Posterior vena cava (tissue), 2 donors: Measurements from ENCODE around the gene RTL1. TPM values are rescaled to one million over a fixed set of nuclear protein-coding genes. Genes with fewer than 3 reads are reported as not detected.
A peak's percentile ranks its signal among the peaks of the same experiment; 100 is the strongest.

Experiments used
- DNase-seq: peaks from one replicate; pipeline ENCODE4 v3.0.0-alpha.2; 2020; ENCODE audit warnings: low spot score
- intact Hi-C, 2 donors: fragments of 100-400 bp; cut with DNase I; formaldehyde crosslinking; loops; one replicate each; pipeline versions ENCODE4 v1.14.1 to v1.14.2; 2022 to 2023
- total RNA-seq, 2 donors: library from RNA; stranded (reverse); fragmentation: NEBNext Ultra II Directional; extraction: Animal tissue kit (Norgen Biotek cat#: 25700); gene quantifications; one replicate each; pipeline ENCODE4 v1.2.1, GENCODE V29; 2021
- donor health status: DM: yes; HTN: yes; CAD: no.
- donor health status: DM: yes; HTN: yes; CAD: no.

The RTL1 gene
- total RNA-seq, 2 donors from 2014 or later = not detected

DNA sequence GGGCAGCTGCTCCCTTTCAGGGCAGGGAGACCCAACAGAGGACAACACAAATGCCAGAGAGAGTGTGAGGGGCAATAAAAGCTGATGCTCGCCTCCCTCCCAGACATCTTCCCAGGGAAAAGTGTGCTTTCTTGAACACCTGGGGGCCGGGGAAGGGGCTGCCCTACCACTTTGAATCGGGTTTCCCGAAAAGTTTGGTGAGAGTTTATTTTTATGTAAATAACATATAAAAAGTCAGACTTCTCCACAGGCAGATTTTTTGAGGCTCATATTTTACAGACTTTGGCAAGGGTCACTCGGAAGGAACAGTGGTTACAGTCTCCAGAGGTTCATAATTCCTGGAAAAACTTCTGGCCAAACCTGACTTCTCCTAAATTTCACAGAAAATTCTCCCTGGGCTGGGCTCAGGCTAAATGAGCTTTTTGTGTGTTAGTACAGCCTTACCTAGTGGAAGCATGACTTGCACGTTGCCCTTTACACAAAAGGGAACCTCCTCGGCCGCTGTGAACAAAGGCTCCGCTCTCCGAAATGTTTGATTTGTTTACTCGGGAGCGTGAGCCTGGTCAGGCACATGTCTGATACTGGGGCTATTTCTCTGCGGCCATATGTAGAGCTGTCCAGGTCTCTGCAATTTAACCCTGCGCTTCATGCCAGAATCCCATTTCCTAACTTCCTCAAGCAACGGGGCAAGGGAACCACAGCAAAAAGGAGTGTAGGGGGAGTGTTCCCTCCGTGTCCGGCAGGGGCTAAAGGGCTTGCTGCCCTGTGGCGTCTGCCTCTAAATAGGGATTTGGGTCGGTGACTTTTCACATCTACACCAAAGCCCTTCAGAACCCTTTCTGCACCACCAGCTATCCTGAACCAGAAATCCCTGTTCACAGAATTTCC, 3.4 kb downstream of the RTL1 start:
- no peak for DNase-seq
- intact Hi-C loops = no loop called here

DNA sequence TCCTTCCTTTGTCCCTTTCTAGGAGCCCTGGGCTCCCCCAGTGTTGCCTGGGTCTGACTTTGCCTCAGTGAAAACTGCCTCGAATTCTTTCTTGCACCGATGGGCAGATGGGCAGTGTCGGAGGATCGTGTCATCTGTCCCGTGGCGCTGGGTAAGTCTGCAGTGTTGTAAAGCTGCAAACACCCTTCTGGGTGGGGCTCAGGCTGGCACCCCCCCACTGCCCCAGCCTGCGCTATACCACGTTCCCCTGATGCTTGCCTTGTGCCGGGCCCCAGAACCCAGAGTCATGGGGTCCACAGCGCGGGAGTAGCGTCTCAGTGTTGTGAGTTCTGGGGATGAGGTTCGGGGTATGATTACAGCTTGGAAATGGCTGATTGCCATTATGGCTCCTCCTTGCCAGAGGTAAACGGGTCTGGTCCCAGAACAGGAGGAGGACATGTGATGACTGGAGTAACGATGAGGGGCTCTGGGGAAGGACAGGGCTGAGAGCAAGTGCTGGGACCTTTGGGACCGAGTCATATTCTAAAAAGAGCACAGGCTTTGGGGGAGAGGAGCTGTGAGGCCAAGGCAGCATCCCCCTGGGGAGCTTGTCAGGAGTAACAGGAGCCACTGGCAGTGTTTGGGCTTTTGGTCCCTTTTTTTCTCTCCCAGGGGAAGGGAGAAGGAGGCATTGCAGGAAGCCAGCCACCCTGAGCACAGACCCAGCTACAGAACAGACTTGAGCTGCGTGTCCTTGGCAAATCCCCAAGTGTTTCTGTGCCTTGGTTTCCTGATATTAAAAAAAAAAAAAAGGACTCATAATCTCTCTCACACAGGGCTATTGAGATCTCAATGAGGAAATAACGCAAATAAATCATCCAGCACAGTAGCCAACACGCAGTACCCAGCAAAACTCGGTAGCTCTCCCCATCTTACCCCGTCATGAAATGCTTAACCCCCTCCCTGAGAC, 4.3 kb downstream of the RTL1 start:
- peak; percentile 36 for DNase-seq
- intact Hi-C loops = no loop called here

GRCh38 chr14:100898465-100898864, 5.1 kb downstream of the RTL1 start:
- DNase-seq = peak; percentile 75

GRCh38 chr14:100896369-100897060, 7.0 kb downstream of the RTL1 start:
- peak; percentile 72 for DNase-seq
- intact Hi-C loops = no loop called here

More at GRCh38 chr14:100898465-100898864, 5.1 kb downstream of the RTL1 start:
- intact Hi-C loops = no loop called here

GRCh38 chr14:100895411-100895810, 8.1 kb downstream of the RTL1 start:
- intact Hi-C loops = no loop called here
- DNase-seq = no peak

- DNase-seq = peak; percentile 34
- intact Hi-C loops = no loop called here
These were observed 9.1 kb downstream of the RTL1 start for GRCh38 chr14:100894416-100894815.

GRCh38 chr14:100893760-100894159, 9.8 kb downstream of the RTL1 start:
- peak; percentile 38 for DNase-seq
- intact Hi-C loops = no loop called here

DNA sequence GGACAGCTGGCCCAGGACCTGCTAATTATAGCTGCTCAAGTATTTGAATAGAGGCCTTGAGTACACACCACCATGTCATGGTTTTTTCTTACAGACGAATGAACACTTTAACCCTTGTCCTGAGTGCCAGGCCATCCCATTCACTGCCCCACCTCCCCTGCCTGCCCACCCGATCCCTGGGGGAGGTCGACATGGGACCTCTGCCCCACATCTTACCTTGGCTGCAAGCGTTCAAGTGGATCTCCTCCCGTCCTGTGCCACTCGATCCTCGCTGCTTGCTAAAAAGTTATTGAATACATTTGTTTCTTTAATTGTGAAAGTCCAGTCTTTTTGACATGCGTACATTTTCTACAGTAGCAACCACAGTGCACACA, 10.3 kb downstream of the RTL1 start:
- intact Hi-C loops = no loop called here
- DNase-seq = peak; percentile 55

DNA sequence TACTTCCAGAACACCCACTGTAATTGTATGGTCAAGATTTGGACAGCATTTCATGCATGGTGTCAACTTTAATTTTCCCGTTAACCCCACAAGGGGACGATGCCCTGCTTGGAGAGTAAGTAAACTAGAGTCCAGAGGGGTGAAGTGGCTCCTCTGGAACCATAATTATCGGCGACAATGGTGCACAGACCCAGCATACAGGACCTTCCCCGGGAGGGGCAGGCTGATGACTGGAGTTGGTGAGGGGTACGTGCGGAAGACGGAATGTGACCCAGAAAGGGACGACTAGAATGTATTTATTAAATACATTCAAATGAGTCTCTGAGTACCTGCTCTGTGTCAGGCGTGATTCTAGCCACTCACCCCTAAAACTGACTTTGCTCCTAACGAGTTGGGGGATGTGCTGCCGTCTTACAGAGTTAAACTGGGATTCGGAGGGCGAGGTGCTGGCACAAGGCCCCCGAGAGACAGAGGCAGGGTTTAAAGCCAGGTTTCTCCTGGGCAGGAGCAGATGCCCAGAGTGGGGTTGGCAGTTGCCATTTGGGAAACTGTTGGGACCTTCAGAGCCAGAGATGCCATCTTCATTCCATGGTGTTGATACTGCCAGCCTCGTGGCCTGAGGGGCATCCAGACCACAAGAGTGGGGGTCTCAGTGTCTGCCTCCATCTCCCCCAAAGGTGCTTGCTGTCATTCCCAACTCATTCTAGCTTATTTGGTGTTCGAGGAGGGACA, 10.9 kb downstream of the RTL1 start:
- intact Hi-C loops = no loop called here
- DNase-seq = peak; percentile 48

- intact Hi-C loops = no loop called here
These were observed 11.7 kb downstream of the RTL1 start for GRCh38 chr14:100891501-100892445.

GRCh38 chr14:100891051-100891450, 12.5 kb downstream of the RTL1 start:
- DNase-seq = peak; percentile 50
- intact Hi-C loops = no loop called here

More at GRCh38 chr14:100891501-100892445, 11.7 kb downstream of the RTL1 start:
- DNase-seq = peak; percentile 69

GRCh38 chr14:100890061-100890850, 13.3 kb downstream of the RTL1 start:
- intact Hi-C loops = no loop called here
- peak; percentile 62 for DNase-seq

- DNase-seq = peak; percentile 53
- intact Hi-C loops = no loop called here
These were observed 13.9 kb downstream of the RTL1 start for GRCh38 chr14:100889641-100890040.

DNA sequence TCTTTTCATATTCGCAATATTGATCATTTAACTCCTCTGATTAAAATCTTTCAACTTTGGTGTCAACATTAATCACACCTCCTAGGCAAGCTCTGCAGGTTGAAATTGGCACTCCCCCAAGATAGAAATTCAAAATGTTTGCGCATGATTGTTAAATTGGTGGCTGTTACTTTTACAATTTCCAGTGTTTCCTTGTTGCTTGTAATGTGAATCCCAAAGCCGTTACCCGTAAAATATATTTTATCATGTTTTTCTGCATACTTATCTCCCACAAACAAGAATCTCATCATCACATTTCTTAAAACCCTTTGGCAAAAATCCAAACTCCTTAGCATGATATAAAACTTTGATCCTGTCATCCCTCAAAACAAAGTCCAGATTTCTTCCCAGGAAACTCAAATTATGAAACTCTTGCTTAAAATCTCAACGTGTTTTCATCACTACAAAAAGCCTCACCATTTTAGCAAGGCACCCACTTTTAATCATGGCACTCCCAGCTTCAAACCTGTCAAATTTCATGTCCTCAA, 14.7 kb downstream of the RTL1 start:
- DNase-seq = no peak
- intact Hi-C loops = no loop called here

GRCh38 chr14:100887728-100888335, 15.7 kb downstream of the RTL1 start:
- intact Hi-C loops = no loop called here
- DNase-seq = no peak

GRCh38 chr14:100885617-100886016, 17.9 kb downstream of the RTL1 start:
- intact Hi-C loops = no loop called here
- DNase-seq = no peak
